ENCODE measurements around the gene ZFYVE21. TPM values are rescaled to one million over a fixed set of nuclear protein-coding genes. Genes with fewer than 3 reads are reported as not detected.

The ZFYVE21 gene
- total RNA-seq, 1 donor from 2014 or later = 50.5 TPM

- H3K9me3 ChIP-seq (replicated peaks) = no peaks in the 10 kb centered on the region
- H3K4me3 ChIP-seq = no peak overlapping the region
- H3K27ac ChIP-seq (replicated peaks) = no peak overlapping the region
- intact Hi-C loops (cut with micrococcal nuclease) = no loop called here
- H3K36me3 ChIP-seq = peaks cover 99% of the 10 kb centered on the region
- DNase-seq = no peak
- peaks cover 11% of the 10 kb centered on the region for H3K4me1 ChIP-seq
- no peaks in the 10 kb centered on the region for H3K27me3 ChIP-seq (ENCODE audit: low read depth)
- no peak for TF ChIP-seq CTCF (IDR thresholded peaks at IDR 0.05; ENCODE audit: borderline replicate concordance)
These were observed 29.8 kb downstream of the ZFYVE21 start for GRCh38 chr14:103745424-103745823.

- no peaks in the 10 kb centered on the region for H3K27me3 ChIP-seq (ENCODE audit: low read depth)
- H3K4me3 ChIP-seq = no peak overlapping the region
- no peaks in the 10 kb centered on the region for H3K9me3 ChIP-seq (replicated peaks)
- no peak for DNase-seq
- H3K4me1 ChIP-seq = peaks cover 5% of the 10 kb centered on the region
- peaks cover 99% of the 10 kb centered on the region for H3K36me3 ChIP-seq
- intact Hi-C loops (cut with micrococcal nuclease) = no loop called here
- H3K27ac ChIP-seq (replicated peaks) = no peak overlapping the region
- no peak for TF ChIP-seq CTCF (IDR thresholded peaks at IDR 0.05; ENCODE audit: borderline replicate concordance)
These were observed 31.1 kb downstream of the ZFYVE21 start for GRCh38 chr14:103746701-103747100.

GRCh38 chr14:103748534-103748857 is 32.9 kb downstream of the ZFYVE21 start:
- Histone ChIP-seq H3K27ac (replicated peaks) (no peak overlapping the region), H3K27me3 (ENCODE audit: low read depth) (no peaks in the 10 kb centered on the region), H3K4me1 (no peaks in the 10 kb centered on the region), H3K4me3 (no peak overlapping the region), H3K36me3 (peaks cover 99% of the 10 kb centered on the region), H3K9me3 (replicated peaks) (no peaks in the 10 kb centered on the region)
- intact Hi-C loops (cut with micrococcal nuclease) = no loop called here
- TF ChIP-seq CTCF (IDR thresholded peaks at IDR 0.05; ENCODE audit: borderline replicate concordance) = no peak
- DNase-seq = no peak

DNA sequence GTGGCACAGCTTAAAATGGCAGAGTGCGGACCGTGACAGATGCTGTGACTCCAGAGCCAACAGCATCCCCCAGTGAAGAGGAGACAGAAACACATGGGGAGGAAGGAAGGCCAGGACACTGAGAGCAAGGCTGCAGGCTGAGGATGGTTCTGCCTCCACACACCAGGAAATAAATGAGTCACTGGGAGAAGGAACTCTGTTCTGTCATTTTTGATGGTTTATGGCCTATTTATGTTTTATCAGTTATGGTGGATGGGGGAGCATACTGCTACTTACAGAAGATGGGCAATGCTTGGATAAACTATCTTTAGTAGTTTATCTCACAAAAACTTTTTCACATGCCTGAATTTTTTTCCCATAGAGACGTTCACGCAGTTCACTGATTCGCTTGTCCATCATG is 33.8 kb downstream of the ZFYVE21 start:
- no peak for TF ChIP-seq CTCF (IDR thresholded peaks at IDR 0.05; ENCODE audit: borderline replicate concordance)
- no peaks in the 10 kb centered on the region for H3K4me1 ChIP-seq
- H3K27me3 ChIP-seq (ENCODE audit: low read depth) = no peaks in the 10 kb centered on the region
- no peak for DNase-seq
- H3K9me3 ChIP-seq (replicated peaks) = no peaks in the 10 kb centered on the region
- peaks cover 97% of the 10 kb centered on the region for H3K36me3 ChIP-seq
- intact Hi-C loops (cut with micrococcal nuclease) = no loop called here
- H3K27ac ChIP-seq (replicated peaks) = no peak overlapping the region
- H3K4me3 ChIP-seq = no peak overlapping the region

GRCh38 chr14:103749860-103750259 is 34.2 kb downstream of the ZFYVE21 start:
- H3K27ac ChIP-seq (replicated peaks) = no peak overlapping the region
- intact Hi-C loops (cut with micrococcal nuclease) = no loop called here
- peaks cover 93% of the 10 kb centered on the region for H3K36me3 ChIP-seq
- no peaks in the 10 kb centered on the region for H3K9me3 ChIP-seq (replicated peaks)
- no peaks in the 10 kb centered on the region for H3K27me3 ChIP-seq (ENCODE audit: low read depth)
- H3K4me1 ChIP-seq = no peaks in the 10 kb centered on the region
- DNase-seq = no peak
- TF ChIP-seq CTCF (IDR thresholded peaks at IDR 0.05; ENCODE audit: borderline replicate concordance) = no peak
- no peak overlapping the region for H3K4me3 ChIP-seq

GRCh38 chr14:103753774-103754173 is 38.2 kb downstream of the ZFYVE21 start:
- Histone ChIP-seq H3K4me3 (no peak overlapping the region), H3K36me3 (peaks cover 64% of the 10 kb centered on the region), H3K9me3 (replicated peaks) (no peaks in the 10 kb centered on the region), H3K4me1 (peaks cover 14% of the 10 kb centered on the region), H3K27me3 (ENCODE audit: low read depth) (no peaks in the 10 kb centered on the region), H3K27ac (replicated peaks) (no peak overlapping the region)
- no peak for DNase-seq
- TF ChIP-seq CTCF (IDR thresholded peaks at IDR 0.05; ENCODE audit: borderline replicate concordance) = no peak
- intact Hi-C loops (cut with micrococcal nuclease) = no loop called here
